ENCODE measurements around the gene C6orf136.

DNA sequence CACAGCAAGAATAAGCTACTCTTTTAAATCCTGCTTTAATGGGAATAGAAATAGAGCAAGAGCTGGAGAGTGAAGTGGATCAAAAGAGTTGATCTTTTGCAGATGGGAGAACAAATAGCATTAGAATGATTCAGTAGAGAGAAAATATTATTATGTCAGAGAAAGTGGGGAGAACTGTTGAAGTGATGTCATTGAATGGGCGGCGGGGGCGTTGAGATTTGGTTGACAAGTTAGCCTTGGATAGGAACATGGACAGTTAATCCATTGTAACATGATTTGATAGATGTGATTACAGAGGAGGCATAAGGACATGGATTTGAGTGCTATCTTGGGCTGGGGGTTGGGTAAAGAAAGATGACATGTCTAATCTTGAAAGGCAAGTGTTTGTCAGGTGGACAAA lies 11.1 kb upstream of the C6orf136 start:
- TF ChIP-seq TCF12 (IDR thresholded peaks at IDR 0.05; ENCODE audit: low read depth, low read length) = no peak
- TF ChIP-seq CHD4 (IDR thresholded peaks at IDR 0.05) = no peak
- no peak for TF ChIP-seq SUZ12 (IDR thresholded peaks at IDR 0.05; ENCODE audit: unreplicated experiment)
- no peak for TF ChIP-seq CHD2 (IDR thresholded peaks at IDR 0.05; ENCODE audit: borderline replicate concordance, low read depth, low read length)
- TF ChIP-seq JUNB (IDR thresholded peaks at IDR 0.05) = no peak
- no peak for TF ChIP-seq EGR1 (IDR thresholded peaks at IDR 0.05; ENCODE audit: borderline replicate concordance in 1 of 2, low read depth in 2 of 2, low read length in 2 of 2)
